AG09309 (cell line): Measurements from ENCODE around the gene ZNF22.

ENCODE experiments used
- DNase-seq: peaks from one replicate; pipeline ENCODE4 v3.0.0-alpha.2; 2010; ENCODE audit warnings: low read depth
- H3K4me3 ChIP-seq: 2 replicates; pipeline ENCODE4 v1.5.1; 2011; ENCODE audit warnings: mild to moderate bottlenecking, low read depth, low read length, moderate library complexity; ENCODE audit not compliant: control insufficient read depth
- CTCF ChIP-seq: IDR thresholded peaks from 2 replicates; pipeline ENCODE4 v1.5.1; 2011; ENCODE audit warnings: mild to moderate bottlenecking, low read depth, low read length, inconsistent platforms; ENCODE audit not compliant: insufficient read depth, control insufficient read depth; ENCODE audit errors: missing control alignments

Gene ZNF22

GRCh38 chr10:45000752-45001380, at the start of gene ZNF22:
ZNF22 (plus strand) TSS chr10:45000923; CDS start chr10:45003369, 2,446 bp downstream.
- TF ChIP-seq CTCF, result no peak
- DNase-seq, result no peak
- H3K4me3 ChIP-seq, result peak within 1 kb of the TSS; percentile 53

GRCh38 chr10:44951576-44952226, 49.0 kb upstream of the ZNF22 start:
- no peak for DNase-seq
- no peak for TF ChIP-seq CTCF
- no peak overlapping the region for H3K4me3 ChIP-seq

GRCh38 chr10:44952779-44953231, 47.9 kb upstream of the ZNF22 start:
- TF ChIP-seq CTCF, result no peak
- no peak for DNase-seq
- H3K4me3 ChIP-seq, result no peak overlapping the region

GRCh38 chr10:44954042-44954441, 46.7 kb upstream of the ZNF22 start:
- no peak for DNase-seq
- H3K4me3 ChIP-seq, result no peak overlapping the region
- TF ChIP-seq CTCF, result no peak

- DNase-seq, result no peak
- TF ChIP-seq CTCF, result no peak
- H3K4me3 ChIP-seq, result no peak overlapping the region
Measured at GRCh38 chr10:44954962-44955361, 45.8 kb upstream of the ZNF22 start.

- DNase-seq, result no peak
- no peak for TF ChIP-seq CTCF
Measured at GRCh38 chr10:44955413-44956070, 45.2 kb upstream of the ZNF22 start.

More at GRCh38 chr10:44955413-44956070, 45.2 kb upstream of the ZNF22 start:
- no peak overlapping the region for H3K4me3 ChIP-seq
